H4 (cell line): ENCODE data around the gene PRKCI. TPM values are rescaled to one million over a fixed set of nuclear protein-coding genes. Genes with fewer than 3 reads are reported as not detected.
"Not testable (repeated sequence)": the region's sequence is repeated elsewhere in the genome, so short reads cannot be mapped to it uniquely, and the experiment has no call there.

Source experiments
- DNase-seq: peaks from one replicate; pipeline ENCODE4 v3.0.0-alpha.2; 2015; ENCODE audit warnings: low spot score
- total RNA-seq: library from RNA; depleted of rRNA; stranded (reverse); fragments of >200 nt; shearing (Covaris generic); gene quantifications from 2 replicates; pipeline ENCODE4 v1.2.3, GENCODE V29; 2014; rRNA removed

Gene PRKCI
- 58.3 and 73.3 TPM in 2 replicates for total RNA-seq

- peak; percentile 97 for DNase-seq
Observed at GRCh38 chr3:170221924-170222646, at the start of gene PRKCI. TSS of gene PRKCI (plus strand) at chr3:170222424. CDS start at chr3:170222670, 246 bp downstream.

GRCh38 chr3:170178651-170179050, 43.6 kb upstream of the PRKCI start:
- no peak for DNase-seq

- DNase-seq: no peak
Observed at GRCh38 chr3:170179432-170179831, 42.8 kb upstream of the PRKCI start.

DNA sequence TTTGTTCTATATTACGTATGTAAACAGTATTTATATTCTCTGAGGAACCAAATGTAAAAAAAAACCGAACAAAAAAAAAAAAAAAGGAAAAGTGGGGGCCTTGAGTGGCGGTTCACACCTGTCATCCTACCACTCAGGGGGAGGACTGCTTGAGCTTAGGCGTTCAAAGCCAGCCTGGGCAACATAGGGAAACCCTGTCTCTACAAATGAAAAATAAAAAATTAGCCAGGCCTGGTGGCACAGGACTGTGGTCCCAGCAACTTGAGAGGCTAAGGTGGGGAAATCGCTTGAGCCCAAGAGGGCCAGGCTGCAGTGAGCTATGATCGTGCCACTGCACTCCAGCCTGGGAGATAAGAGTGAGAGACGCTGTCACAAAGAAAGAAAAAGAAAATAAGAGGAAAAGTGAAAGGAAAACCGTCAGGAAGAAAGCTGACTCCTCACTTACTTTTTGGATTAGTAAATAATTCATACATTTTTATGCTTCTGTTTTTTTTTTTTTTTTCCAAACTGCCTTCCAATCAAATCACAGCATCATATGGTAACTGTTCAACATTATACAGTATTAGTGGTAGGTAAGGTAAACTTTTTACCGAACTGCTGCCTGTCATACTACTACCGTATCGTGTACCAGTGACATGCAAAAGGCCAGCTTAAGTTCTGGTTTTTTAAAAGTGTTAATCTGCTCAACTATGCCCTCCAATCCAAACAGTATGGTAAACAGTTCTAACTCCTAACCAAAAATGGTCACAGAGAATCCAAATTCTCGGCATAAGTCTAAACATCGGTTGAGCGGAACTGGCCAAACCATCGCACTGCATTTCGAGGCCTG, 41.9 kb upstream of the PRKCI start:
- DNase-seq: no peak

DNA sequence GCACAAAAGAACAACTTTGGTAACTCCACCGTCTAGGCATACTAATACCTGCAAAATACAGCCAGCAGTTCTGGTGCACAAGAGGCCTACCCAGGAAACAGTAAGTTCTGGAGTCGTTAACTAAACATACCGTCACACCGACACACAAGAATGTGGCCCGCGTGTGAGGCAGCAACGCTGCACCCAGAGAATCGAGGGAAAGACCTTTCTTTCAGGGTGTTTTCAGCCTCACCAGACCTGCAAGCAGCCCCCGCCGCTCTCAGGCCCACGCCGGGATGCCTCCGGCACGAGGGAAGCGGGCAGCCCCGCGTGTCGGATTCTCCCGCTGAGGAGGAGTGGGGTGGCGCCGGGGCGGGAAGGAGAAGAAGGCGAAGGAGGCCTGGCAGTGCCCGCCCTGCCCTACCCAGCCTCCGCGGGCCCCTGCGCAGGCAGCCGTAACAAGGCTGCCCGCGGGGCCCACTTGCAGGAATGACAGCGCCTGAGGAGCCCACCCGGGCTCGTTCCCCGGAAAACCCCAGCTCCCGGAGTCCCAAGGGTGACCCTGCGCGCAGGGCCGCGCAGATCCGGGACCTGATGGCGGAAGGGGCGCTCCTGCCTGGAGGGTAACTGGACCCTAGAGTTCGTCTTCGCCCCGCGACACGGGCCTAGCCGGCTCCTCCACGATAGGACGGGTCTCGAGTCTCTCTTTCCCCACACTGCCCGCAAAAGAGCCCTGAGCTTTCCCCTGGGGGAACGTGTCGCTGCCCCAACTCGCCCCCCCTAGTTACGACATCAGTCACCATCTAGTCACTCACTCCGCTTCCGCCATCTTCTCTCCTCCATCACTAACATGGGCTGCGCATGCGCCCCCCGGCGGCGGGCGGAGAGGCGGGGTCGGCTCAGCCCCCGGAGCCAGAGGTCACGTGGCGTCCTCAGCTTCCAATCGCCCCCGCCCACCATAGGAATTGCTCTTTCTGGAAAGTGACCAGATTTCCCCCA, 41.0 kb upstream of the PRKCI start, which contains the start of gene PHC3:
Gene PHC3 (minus strand): TSS at position 826 of the 978 bp plus-strand sequence. CDS start 18 bp downstream, at position 808.
- peak; percentile 91 for DNase-seq

DNA sequence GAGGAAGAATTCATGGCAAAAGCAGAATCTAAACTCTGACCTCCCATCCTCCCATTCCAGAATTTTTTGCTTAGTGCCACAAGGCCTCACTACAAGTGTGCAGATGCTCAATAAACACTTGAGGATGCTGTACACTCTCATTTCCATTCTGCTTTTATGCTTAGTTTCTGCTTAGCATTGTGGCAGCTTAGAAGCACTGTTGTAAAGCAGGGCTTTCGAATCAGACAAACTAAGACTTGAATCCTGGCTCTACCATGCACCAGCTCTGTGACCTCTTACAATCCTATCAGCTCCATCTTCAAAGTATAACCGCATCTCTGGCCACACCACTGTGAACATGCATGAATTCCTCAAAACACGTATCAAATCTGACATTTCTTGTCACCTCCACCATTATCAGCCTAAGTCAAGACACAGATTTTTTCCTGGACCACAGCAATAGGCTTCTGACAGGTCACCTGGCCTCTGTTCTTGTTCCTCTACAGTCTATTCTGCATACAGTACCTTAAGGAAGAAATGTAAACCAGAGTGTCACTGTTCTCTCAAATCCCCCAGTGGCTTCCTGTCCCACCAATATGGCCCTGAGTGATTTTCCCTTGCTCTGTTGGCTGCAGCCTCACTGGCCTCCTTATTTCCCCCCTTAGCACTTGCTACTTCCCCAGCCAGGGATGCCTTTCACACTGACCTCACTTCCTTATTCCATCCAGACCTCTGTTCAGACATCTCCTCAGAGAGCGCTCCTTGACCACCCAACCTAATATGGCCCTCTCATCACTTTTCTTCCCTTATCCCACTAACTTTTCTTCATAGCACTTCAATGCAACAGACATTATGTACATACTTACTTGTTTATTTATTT, 32.6 kb upstream of the PRKCI start:
- no peak for DNase-seq

GRCh38 chr3:170195759-170196158, 26.5 kb upstream of the PRKCI start:
- DNase-seq: not testable (repeated sequence)

- DNase-seq: no peak
Observed at GRCh38 chr3:170196833-170197232, 25.4 kb upstream of the PRKCI start.

GRCh38 chr3:170200987-170201386, 21.2 kb upstream of the PRKCI start:
- no peak for DNase-seq

GRCh38 chr3:170201527-170201926, 20.7 kb upstream of the PRKCI start:
- DNase-seq: no peak

- no peak for DNase-seq
Observed at GRCh38 chr3:170203457-170203856, 18.8 kb upstream of the PRKCI start.

GRCh38 chr3:170204023-170204472, 18.2 kb upstream of the PRKCI start:
- DNase-seq: no peak

DNA sequence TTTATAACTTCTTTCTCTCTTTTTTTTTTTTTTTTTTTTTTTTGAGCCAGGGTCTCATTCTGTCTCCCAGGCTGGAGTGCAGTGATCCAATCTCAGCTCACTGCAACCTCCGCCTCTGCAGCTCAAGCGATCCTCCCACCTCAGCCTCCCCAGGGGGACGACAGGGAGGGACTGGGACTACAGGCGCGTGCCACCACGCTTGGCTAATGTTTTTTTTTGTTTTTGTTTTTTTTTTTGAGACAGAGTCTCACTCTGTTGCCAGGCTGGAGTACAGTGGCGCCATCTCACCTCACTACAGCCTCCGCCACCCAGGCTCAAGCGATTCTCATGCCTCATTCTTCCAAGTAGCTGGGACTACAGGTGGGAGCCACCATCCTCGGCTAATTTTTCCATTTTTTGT, 17.7 kb upstream of the PRKCI start:
- DNase-seq: no peak

DNA sequence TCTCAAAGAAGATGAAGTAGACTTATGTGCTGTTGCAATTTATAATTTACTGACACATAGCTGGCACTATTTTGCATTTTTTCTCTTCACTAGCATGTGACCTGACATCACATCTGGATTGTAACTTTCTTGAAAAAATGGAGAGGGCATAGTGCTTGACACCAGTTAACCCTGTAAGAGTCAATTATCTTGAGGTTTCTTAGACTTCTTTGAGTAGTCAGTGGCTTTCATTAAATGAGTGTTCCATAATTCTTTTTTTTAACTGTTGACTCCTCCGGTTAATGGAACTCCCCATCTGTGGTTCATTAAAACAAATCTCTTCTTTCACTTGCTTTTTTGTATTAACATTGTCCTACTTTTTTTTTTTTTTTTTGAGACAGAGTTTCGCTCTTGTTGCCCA, 16.9 kb upstream of the PRKCI start:
- DNase-seq: no peak

DNA sequence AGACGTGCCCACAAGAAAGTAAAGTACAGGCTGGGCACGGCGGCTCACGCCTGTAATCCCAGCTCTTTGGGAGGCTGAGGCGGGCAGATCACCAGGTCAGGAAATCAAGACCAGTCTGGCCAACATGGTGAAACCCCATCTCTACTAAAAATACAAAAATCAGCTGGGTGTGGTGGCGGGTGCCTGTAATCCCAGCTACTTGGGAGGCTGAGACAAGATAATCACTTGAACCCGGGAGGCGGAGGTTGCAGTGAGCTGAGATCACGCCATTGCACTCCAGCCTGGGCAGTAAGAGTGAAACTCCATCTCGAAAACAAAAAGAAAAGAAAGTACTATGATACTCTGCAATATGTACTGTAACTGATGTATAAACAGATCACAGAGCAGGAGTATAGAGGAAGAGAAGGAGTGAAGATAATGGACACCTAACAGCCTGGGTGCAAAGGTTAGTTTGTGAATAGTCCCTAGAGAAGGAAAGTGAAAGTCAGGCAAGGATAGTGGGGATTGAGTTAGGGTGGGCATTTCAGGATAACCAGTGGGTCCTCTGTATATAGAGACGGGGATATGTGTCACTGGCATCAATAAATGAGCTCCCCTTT, 16.0 kb upstream of the PRKCI start:
- not testable (repeated sequence) for DNase-seq

- DNase-seq: no peak
Observed at GRCh38 chr3:170207717-170208116, 14.5 kb upstream of the PRKCI start.

DNA sequence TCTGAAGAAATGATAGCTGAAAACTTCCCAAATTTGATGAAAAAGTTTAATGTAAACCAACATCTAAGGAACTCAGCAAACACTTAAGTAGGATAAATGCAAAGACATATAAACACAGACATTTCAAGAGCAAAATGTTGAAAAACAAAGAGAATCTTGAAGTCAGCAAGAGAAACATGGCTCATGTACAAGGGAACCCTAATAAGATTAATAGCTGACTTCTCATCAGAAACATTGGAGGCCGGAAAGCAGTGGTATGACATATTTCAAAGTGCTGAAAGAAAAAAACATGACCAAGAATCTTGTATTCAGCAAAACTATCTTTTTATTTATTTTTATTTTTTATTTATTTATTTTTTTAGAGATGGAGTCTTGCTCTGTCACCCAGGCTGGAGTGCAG, 10.6 kb upstream of the PRKCI start:
- DNase-seq: no peak

GRCh38 chr3:170219850-170220249, 2.4 kb upstream of the PRKCI start:
- DNase-seq: no peak

GRCh38 chr3:170220871-170221270, 1.4 kb upstream of the PRKCI start:
- DNase-seq: no peak
